Measurements from ENCODE around the gene ADAM12.

The ADAM12 gene, protein sequence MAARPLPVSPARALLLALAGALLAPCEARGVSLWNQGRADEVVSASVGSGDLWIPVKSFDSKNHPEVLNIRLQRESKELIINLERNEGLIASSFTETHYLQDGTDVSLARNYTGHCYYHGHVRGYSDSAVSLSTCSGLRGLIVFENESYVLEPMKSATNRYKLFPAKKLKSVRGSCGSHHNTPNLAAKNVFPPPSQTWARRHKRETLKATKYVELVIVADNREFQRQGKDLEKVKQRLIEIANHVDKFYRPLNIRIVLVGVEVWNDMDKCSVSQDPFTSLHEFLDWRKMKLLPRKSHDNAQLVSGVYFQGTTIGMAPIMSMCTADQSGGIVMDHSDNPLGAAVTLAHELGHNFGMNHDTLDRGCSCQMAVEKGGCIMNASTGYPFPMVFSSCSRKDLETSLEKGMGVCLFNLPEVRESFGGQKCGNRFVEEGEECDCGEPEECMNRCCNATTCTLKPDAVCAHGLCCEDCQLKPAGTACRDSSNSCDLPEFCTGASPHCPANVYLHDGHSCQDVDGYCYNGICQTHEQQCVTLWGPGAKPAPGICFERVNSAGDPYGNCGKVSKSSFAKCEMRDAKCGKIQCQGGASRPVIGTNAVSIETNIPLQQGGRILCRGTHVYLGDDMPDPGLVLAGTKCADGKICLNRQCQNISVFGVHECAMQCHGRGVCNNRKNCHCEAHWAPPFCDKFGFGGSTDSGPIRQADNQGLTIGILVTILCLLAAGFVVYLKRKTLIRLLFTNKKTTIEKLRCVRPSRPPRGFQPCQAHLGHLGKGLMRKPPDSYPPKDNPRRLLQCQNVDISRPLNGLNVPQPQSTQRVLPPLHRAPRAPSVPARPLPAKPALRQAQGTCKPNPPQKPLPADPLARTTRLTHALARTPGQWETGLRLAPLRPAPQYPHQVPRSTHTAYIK
- 2.8 to 18.9 (median 10.5) reads per million in 3 donors for total RNA-seq

DNA sequence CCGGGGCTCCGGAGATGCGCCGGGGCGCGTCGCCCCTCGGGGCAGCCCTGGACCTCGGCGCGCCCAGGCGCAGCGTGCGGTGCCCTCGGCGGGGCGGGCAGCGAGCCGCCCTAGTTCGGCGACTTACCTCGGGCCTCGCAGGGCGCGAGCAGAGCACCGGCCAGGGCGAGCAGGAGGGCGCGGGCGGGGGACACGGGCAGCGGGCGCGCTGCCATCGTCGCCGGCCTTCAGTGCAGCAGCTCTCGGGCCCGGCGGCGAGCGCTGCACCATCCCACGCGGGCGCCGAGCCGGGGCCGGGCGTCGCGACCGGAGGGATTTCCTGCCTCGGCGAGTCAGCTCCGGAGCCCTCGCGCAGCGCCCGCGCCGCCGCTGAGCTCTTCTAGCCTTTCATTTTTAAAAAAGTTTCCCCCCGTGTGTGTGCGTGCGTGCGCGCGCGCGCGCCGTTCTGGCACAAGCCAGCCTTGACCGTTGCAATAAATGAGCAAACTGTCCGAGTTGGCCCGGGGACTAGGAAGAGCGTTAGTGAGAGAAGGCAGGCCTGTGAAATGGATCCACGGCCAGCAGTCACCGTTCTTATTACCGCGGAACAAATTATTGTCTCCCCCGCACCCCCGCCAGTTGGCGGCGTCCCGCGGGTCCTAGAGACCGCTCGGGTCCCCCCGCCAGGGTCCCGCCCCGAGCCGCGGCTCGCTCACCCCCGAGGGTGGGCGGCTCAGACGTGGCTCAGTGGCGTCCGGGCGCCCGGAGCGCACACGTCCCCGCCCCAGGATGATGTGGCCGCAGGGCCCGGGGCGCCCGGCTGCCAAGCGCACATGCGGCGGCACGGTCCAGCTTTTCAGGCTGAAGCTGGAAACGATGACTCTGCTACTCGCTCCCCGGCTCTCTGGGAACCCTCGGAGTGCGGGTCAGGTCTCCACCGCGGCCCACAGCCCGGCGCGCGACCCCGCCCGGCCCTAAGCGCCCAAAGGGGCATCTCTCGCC, at the start of gene ADAM12:
Gene ADAM12 (minus strand): TSS at position 547 of the 981 bp plus-strand sequence. CDS start 332 bp downstream, at position 215.
- Histone ChIP-seq H3K9me3 (ENCODE audit: control insufficient read depth, low read length) (no peaks in the 10 kb centered on the region), H3K4me1 (ENCODE audit: control insufficient read depth, insufficient read depth, low read length, poor library complexity, severe bottlenecking) (no peaks in the 10 kb centered on the region), H3K36me3 (ENCODE audit: control insufficient read depth, insufficient read depth, low read length) (no peaks in the 10 kb centered on the region), H3K27ac (ENCODE audit: insufficient read depth, low read length, poor library complexity, severe bottlenecking) (peak within 1 kb of the TSS; percentile 37), H3K27me3 (replicated peaks; ENCODE audit: control insufficient read depth, insufficient read depth, low read length, poor library complexity, severe bottlenecking) (no peaks in the 10 kb centered on the region), H3K4me3 (ENCODE audit: insufficient read depth, low read depth, low read length, poor library complexity, severe bottlenecking) (peak within 1 kb of the TSS; percentile 27)
- DNase-seq, result no peak

GRCh38 chr10:126437635-126438406, 49.5 kb upstream of the ADAM12 start:
- no peak for DNase-seq
- Histone ChIP-seq H3K27ac (ENCODE audit: insufficient read depth, low read length, poor library complexity, severe bottlenecking) (no peak overlapping the region), H3K27me3 (replicated peaks; ENCODE audit: control insufficient read depth, insufficient read depth, low read length, poor library complexity, severe bottlenecking) (no peaks in the 10 kb centered on the region), H3K4me1 (ENCODE audit: control insufficient read depth, insufficient read depth, low read length, poor library complexity, severe bottlenecking) (no peaks in the 10 kb centered on the region), H3K9me3 (ENCODE audit: control insufficient read depth, low read length) (no peaks in the 10 kb centered on the region), H3K36me3 (ENCODE audit: control insufficient read depth, insufficient read depth, low read length) (no peaks in the 10 kb centered on the region), H3K4me3 (ENCODE audit: insufficient read depth, low read depth, low read length, poor library complexity, severe bottlenecking) (no peak overlapping the region)

- Histone ChIP-seq H3K27ac (ENCODE audit: insufficient read depth, low read length, poor library complexity, severe bottlenecking) (no peak overlapping the region), H3K36me3 (ENCODE audit: control insufficient read depth, insufficient read depth, low read length) (no peaks in the 10 kb centered on the region), H3K4me1 (ENCODE audit: control insufficient read depth, insufficient read depth, low read length, poor library complexity, severe bottlenecking) (no peaks in the 10 kb centered on the region), H3K9me3 (ENCODE audit: control insufficient read depth, low read length) (no peaks in the 10 kb centered on the region), H3K27me3 (replicated peaks; ENCODE audit: control insufficient read depth, insufficient read depth, low read length, poor library complexity, severe bottlenecking) (no peaks in the 10 kb centered on the region), H3K4me3 (ENCODE audit: insufficient read depth, low read depth, low read length, poor library complexity, severe bottlenecking) (no peak overlapping the region)
- DNase-seq, result no peak
These were observed 46.0 kb upstream of the ADAM12 start for GRCh38 chr10:126434235-126434634.

- no peaks in the 10 kb centered on the region for H3K4me1 ChIP-seq (ENCODE audit: control insufficient read depth, insufficient read depth, low read length, poor library complexity, severe bottlenecking)
- no peak for DNase-seq
- no peaks in the 10 kb centered on the region for H3K36me3 ChIP-seq (ENCODE audit: control insufficient read depth, insufficient read depth, low read length)
- H3K9me3 ChIP-seq (ENCODE audit: control insufficient read depth, low read length), result no peaks in the 10 kb centered on the region
- no peak overlapping the region for H3K4me3 ChIP-seq (ENCODE audit: insufficient read depth, low read depth, low read length, poor library complexity, severe bottlenecking)
- H3K27me3 ChIP-seq (replicated peaks; ENCODE audit: control insufficient read depth, insufficient read depth, low read length, poor library complexity, severe bottlenecking), result no peaks in the 10 kb centered on the region
- no peak overlapping the region for H3K27ac ChIP-seq (ENCODE audit: insufficient read depth, low read length, poor library complexity, severe bottlenecking)
These were observed 45.1 kb upstream of the ADAM12 start for GRCh38 chr10:126433351-126433750.

- no peaks in the 10 kb centered on the region for H3K36me3 ChIP-seq (ENCODE audit: control insufficient read depth, insufficient read depth, low read length)
- no peaks in the 10 kb centered on the region for H3K27me3 ChIP-seq (replicated peaks; ENCODE audit: control insufficient read depth, insufficient read depth, low read length, poor library complexity, severe bottlenecking)
- no peaks in the 10 kb centered on the region for H3K9me3 ChIP-seq (ENCODE audit: control insufficient read depth, low read length)
- H3K4me3 ChIP-seq (ENCODE audit: insufficient read depth, low read depth, low read length, poor library complexity, severe bottlenecking), result no peak overlapping the region
- H3K27ac ChIP-seq (ENCODE audit: insufficient read depth, low read length, poor library complexity, severe bottlenecking), result no peak overlapping the region
- H3K4me1 ChIP-seq (ENCODE audit: control insufficient read depth, insufficient read depth, low read length, poor library complexity, severe bottlenecking), result no peaks in the 10 kb centered on the region
- DNase-seq, result no peak
These were observed 44.2 kb upstream of the ADAM12 start for GRCh38 chr10:126432507-126432906.

DNA sequence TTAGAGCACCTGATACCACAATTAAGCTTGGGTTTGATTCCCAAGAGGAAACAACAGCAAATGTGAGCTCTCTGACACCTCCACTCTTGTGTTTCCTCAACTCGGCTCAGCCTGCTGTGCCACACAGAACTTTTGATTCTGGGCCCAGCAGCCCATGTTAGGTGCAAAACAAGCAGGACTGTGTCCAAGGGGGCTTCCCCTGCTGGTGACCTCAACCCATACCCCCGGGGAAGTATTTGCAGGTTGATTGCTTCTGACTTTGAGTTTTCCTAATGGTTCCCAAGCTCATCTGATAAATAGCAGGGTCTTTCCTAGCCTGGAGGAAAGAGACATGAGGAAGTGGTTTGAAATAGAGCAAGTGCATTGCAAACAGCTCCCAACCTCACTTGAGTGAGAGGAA, 43.5 kb upstream of the ADAM12 start:
- Histone ChIP-seq H3K27ac (ENCODE audit: insufficient read depth, low read length, poor library complexity, severe bottlenecking) (no peak overlapping the region), H3K4me3 (ENCODE audit: insufficient read depth, low read depth, low read length, poor library complexity, severe bottlenecking) (no peak overlapping the region), H3K4me1 (ENCODE audit: control insufficient read depth, insufficient read depth, low read length, poor library complexity, severe bottlenecking) (no peaks in the 10 kb centered on the region), H3K9me3 (ENCODE audit: control insufficient read depth, low read length) (no peaks in the 10 kb centered on the region), H3K36me3 (ENCODE audit: control insufficient read depth, insufficient read depth, low read length) (no peaks in the 10 kb centered on the region), H3K27me3 (replicated peaks; ENCODE audit: control insufficient read depth, insufficient read depth, low read length, poor library complexity, severe bottlenecking) (no peaks in the 10 kb centered on the region)
- no peak for DNase-seq

DNA sequence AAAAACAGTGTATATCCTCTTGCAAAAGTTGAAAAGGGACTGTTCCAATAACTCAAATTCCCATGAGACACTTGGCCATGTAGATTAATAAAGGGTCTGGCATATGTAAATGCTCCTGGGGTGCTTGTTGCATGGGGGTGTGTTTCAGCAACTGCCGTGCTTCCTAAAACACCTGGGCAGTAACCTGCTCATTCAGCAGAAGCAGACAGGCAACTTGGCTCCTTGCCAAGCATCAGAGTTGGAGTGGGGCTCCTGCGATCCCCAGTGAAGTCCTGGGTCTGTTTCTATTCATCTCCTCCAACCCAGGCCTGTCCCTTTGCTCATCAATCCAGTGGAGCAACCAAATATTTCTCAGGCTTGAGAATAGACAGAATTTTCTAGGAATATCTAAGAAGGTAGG, 42.2 kb upstream of the ADAM12 start:
- Histone ChIP-seq H3K36me3 (ENCODE audit: control insufficient read depth, insufficient read depth, low read length) (no peaks in the 10 kb centered on the region), H3K4me1 (ENCODE audit: control insufficient read depth, insufficient read depth, low read length, poor library complexity, severe bottlenecking) (no peaks in the 10 kb centered on the region), H3K27ac (ENCODE audit: insufficient read depth, low read length, poor library complexity, severe bottlenecking) (no peak overlapping the region), H3K4me3 (ENCODE audit: insufficient read depth, low read depth, low read length, poor library complexity, severe bottlenecking) (no peak overlapping the region), H3K27me3 (replicated peaks; ENCODE audit: control insufficient read depth, insufficient read depth, low read length, poor library complexity, severe bottlenecking) (no peaks in the 10 kb centered on the region), H3K9me3 (ENCODE audit: control insufficient read depth, low read length) (no peaks in the 10 kb centered on the region)
- no peak for DNase-seq

DNA sequence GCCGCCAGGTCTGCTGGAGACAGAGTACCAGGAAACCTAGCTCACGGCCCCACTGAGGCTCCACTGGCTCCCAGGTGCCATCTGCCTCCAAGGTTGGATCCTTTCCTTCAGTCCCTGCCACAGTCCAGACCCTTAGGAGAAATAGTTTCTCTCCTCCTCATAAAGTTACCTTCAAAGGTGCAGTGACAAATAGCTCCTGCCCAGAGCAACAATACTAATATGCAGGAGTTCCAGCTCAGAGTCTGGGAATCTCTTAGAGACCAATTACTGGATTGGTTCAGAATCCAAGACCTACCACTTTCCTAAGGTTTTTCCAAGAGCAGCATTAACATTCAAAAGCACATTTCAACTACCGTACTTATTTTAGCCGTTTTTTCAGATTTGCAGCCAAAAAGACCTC, 41.0 kb upstream of the ADAM12 start:
- Histone ChIP-seq H3K9me3 (ENCODE audit: control insufficient read depth, low read length) (peaks cover under 1% of the 10 kb centered on the region), H3K4me1 (ENCODE audit: control insufficient read depth, insufficient read depth, low read length, poor library complexity, severe bottlenecking) (no peaks in the 10 kb centered on the region), H3K4me3 (ENCODE audit: insufficient read depth, low read depth, low read length, poor library complexity, severe bottlenecking) (no peak overlapping the region), H3K36me3 (ENCODE audit: control insufficient read depth, insufficient read depth, low read length) (no peaks in the 10 kb centered on the region), H3K27ac (ENCODE audit: insufficient read depth, low read length, poor library complexity, severe bottlenecking) (no peak overlapping the region), H3K27me3 (replicated peaks; ENCODE audit: control insufficient read depth, insufficient read depth, low read length, poor library complexity, severe bottlenecking) (no peaks in the 10 kb centered on the region)
- DNase-seq, result no peak

- Histone ChIP-seq H3K27ac (ENCODE audit: insufficient read depth, low read length, poor library complexity, severe bottlenecking) (no peak overlapping the region), H3K27me3 (replicated peaks; ENCODE audit: control insufficient read depth, insufficient read depth, low read length, poor library complexity, severe bottlenecking) (no peaks in the 10 kb centered on the region), H3K4me3 (ENCODE audit: insufficient read depth, low read depth, low read length, poor library complexity, severe bottlenecking) (no peak overlapping the region), H3K36me3 (ENCODE audit: control insufficient read depth, insufficient read depth, low read length) (no peaks in the 10 kb centered on the region), H3K9me3 (ENCODE audit: control insufficient read depth, low read length) (peaks cover 4% of the 10 kb centered on the region), H3K4me1 (ENCODE audit: control insufficient read depth, insufficient read depth, low read length, poor library complexity, severe bottlenecking) (no peaks in the 10 kb centered on the region)
- no peak for DNase-seq
These were observed 37.3 kb upstream of the ADAM12 start for GRCh38 chr10:126425489-126426065.
